ENCODE data around the gene ECHDC1.
"Not testable (repeated sequence)": the region's sequence is repeated elsewhere in the genome, so short reads cannot be mapped to it uniquely, and the experiment has no call there.

Gene ECHDC1

GRCh38 chr6:127342946-127343808 lies at the start of gene ECHDC1:
TSS of gene ECHDC1 (minus strand) at chr6:127343609. CDS start at chr6:127331028, 12,581 bp downstream.
- peak; percentile 64 for DNase-seq

GRCh38 chr6:127392301-127392700 lies 48.9 kb upstream of the ECHDC1 start:
- DNase-seq, result no peak

GRCh38 chr6:127391094-127391953 lies 47.9 kb upstream of the ECHDC1 start:
- no peak for DNase-seq

GRCh38 chr6:127389706-127390105 lies 46.3 kb upstream of the ECHDC1 start:
- no peak for DNase-seq

- DNase-seq, result no peak
Observed at GRCh38 chr6:127385668-127386430, 42.4 kb upstream of the ECHDC1 start.

- DNase-seq, result not testable (repeated sequence)
Observed at GRCh38 chr6:127384848-127385247, 41.4 kb upstream of the ECHDC1 start.

- no peak for DNase-seq
Observed at GRCh38 chr6:127383988-127384387, 40.6 kb upstream of the ECHDC1 start.

GRCh38 chr6:127382413-127382812 lies 39.0 kb upstream of the ECHDC1 start:
- DNase-seq, result no peak

GRCh38 chr6:127381384-127381783 lies 38.0 kb upstream of the ECHDC1 start:
- no peak for DNase-seq

- no peak for DNase-seq
Observed at GRCh38 chr6:127376685-127377084, 33.3 kb upstream of the ECHDC1 start.

GRCh38 chr6:127367023-127367375 lies 23.6 kb upstream of the ECHDC1 start:
- DNase-seq, result no peak

GRCh38 chr6:127366282-127367022 lies 23.0 kb upstream of the ECHDC1 start:
- DNase-seq, result no peak

GRCh38 chr6:127365874-127366273 lies 22.5 kb upstream of the ECHDC1 start:
- DNase-seq, result no peak

GRCh38 chr6:127352524-127352923 lies 9.1 kb upstream of the ECHDC1 start:
- DNase-seq, result no peak

GRCh38 chr6:127349980-127350379 lies 6.6 kb upstream of the ECHDC1 start:
- DNase-seq, result no peak

GRCh38 chr6:127348028-127348661 lies 4.7 kb upstream of the ECHDC1 start:
- no peak for DNase-seq

GRCh38 chr6:127347178-127347577 lies 3.8 kb upstream of the ECHDC1 start:
- DNase-seq, result no peak

GRCh38 chr6:127345521-127345920 lies 2.1 kb upstream of the ECHDC1 start:
- no peak for DNase-seq

- DNase-seq, result no peak
Observed at GRCh38 chr6:127343809-127344659, 625 bp upstream of the ECHDC1 start.

- no peak for DNase-seq
Observed at GRCh38 chr6:127342296-127342945, 988 bp downstream of the ECHDC1 start.
